HK-2 (cell line): ENCODE results near the gene SMIM10L2A.
A peak's percentile ranks its signal among the peaks of the same experiment; 100 is the strongest.
"Not testable (repeated sequence)": the region's sequence is repeated elsewhere in the genome, so short reads cannot be mapped to it uniquely, and the experiment has no call there.

Experiments used
- DNase-seq: peaks from one replicate; pipeline ENCODE4 v3.0.0-alpha.2; 2018; ENCODE audit not compliant: unreplicated experiment

The SMIM10L2A gene

GRCh38 chrX:135421932-135422809, at the start of gene SMIM10L2A:
Gene SMIM10L2A, plus strand, starts transcription at chrX:135421944. Its CDS starts 188 bp downstream, at chrX:135422132.
- DNase-seq: no peak

- no peak for DNase-seq
Observed at GRCh38 chrX:135373357-135373756, 48.4 kb upstream of the SMIM10L2A start.

- no peak for DNase-seq
Observed at GRCh38 chrX:135382260-135382659, 39.5 kb upstream of the SMIM10L2A start.

- DNase-seq: no peak
Observed at GRCh38 chrX:135383249-135383648, 38.5 kb upstream of the SMIM10L2A start.

GRCh38 chrX:135384161-135384836, 37.4 kb upstream of the SMIM10L2A start:
- no peak for DNase-seq

- DNase-seq: no peak
Observed at GRCh38 chrX:135388841-135389240, 32.9 kb upstream of the SMIM10L2A start.

- no peak for DNase-seq
Observed at GRCh38 chrX:135389243-135389642, 32.5 kb upstream of the SMIM10L2A start.

- peak; percentile 29 for DNase-seq
Observed at GRCh38 chrX:135389717-135390116, 32.0 kb upstream of the SMIM10L2A start.

GRCh38 chrX:135391734-135392133, 30.0 kb upstream of the SMIM10L2A start:
- DNase-seq: no peak

GRCh38 chrX:135393051-135393450, 28.7 kb upstream of the SMIM10L2A start:
- DNase-seq: no peak

GRCh38 chrX:135395064-135395463, 26.7 kb upstream of the SMIM10L2A start:
- DNase-seq: no peak

GRCh38 chrX:135396109-135396508, 25.6 kb upstream of the SMIM10L2A start:
- no peak for DNase-seq

GRCh38 chrX:135396566-135396965, 25.2 kb upstream of the SMIM10L2A start:
- DNase-seq: no peak

- no peak for DNase-seq
Observed at GRCh38 chrX:135397652-135398051, 24.1 kb upstream of the SMIM10L2A start.

- no peak for DNase-seq
Observed at GRCh38 chrX:135403374-135403773, 18.4 kb upstream of the SMIM10L2A start.

- DNase-seq: not testable (repeated sequence)
Observed at GRCh38 chrX:135406428-135406827, 15.3 kb upstream of the SMIM10L2A start.

- DNase-seq: no peak
Observed at GRCh38 chrX:135408794-135409193, 12.9 kb upstream of the SMIM10L2A start.

- no peak for DNase-seq
Observed at GRCh38 chrX:135410861-135411627, 10.7 kb upstream of the SMIM10L2A start.

- no peak for DNase-seq
Observed at GRCh38 chrX:135411893-135412292, 9.9 kb upstream of the SMIM10L2A start.

- peak; percentile 12 for DNase-seq
Observed at GRCh38 chrX:135416546-135416945, 5.2 kb upstream of the SMIM10L2A start.

GRCh38 chrX:135420831-135421230, 913 bp upstream of the SMIM10L2A start:
- no peak for DNase-seq

- DNase-seq: peak; percentile 88
Observed at GRCh38 chrX:135421537-135421931, 210 bp upstream of the SMIM10L2A start.
